ENCODE measurements around the gene ADAD2.
A peak's percentile ranks its signal among the peaks of the same experiment; 100 is the strongest.
"Not testable (repeated sequence)": the region's sequence is repeated elsewhere in the genome, so short reads cannot be mapped to it uniquely, and the experiment has no call there.

The ADAD2 gene

GRCh38 chr16:84195201-84196093, 4.5 kb downstream of the ADAD2 start:
- DNase-seq (ENCODE audit: low spot score): no peak

GRCh38 chr16:84196101-84196500, 5.1 kb downstream of the ADAD2 start:
- no peak for DNase-seq (ENCODE audit: low spot score)

GRCh38 chr16:84196727-84197394, 5.9 kb downstream of the ADAD2 start:
- DNase-seq (ENCODE audit: low spot score): no peak

GRCh38 chr16:84197466-84198128, 6.6 kb downstream of the ADAD2 start:
- DNase-seq (ENCODE audit: low spot score): no peak

- DNase-seq (ENCODE audit: low spot score): peak; percentile 25
These were observed 7.4 kb downstream of the ADAD2 start for GRCh38 chr16:84198401-84198800.

GRCh38 chr16:84199097-84199496, 8.1 kb downstream of the ADAD2 start:
- no peak for DNase-seq (ENCODE audit: low spot score)

GRCh38 chr16:84199861-84200260, 8.9 kb downstream of the ADAD2 start:
- no peak for DNase-seq (ENCODE audit: low spot score)

GRCh38 chr16:84204551-84204950, 13.6 kb downstream of the ADAD2 start:
- not testable (repeated sequence) for DNase-seq (ENCODE audit: low spot score)

GRCh38 chr16:84205123-84205522, 14.2 kb downstream of the ADAD2 start:
- not testable (repeated sequence) for DNase-seq (ENCODE audit: low spot score)

GRCh38 chr16:84205976-84206691, 15.2 kb downstream of the ADAD2 start:
- no peak for DNase-seq (ENCODE audit: low spot score)

GRCh38 chr16:84207251-84207650, 16.3 kb downstream of the ADAD2 start:
- no peak for DNase-seq (ENCODE audit: low spot score)

- no peak for DNase-seq (ENCODE audit: low spot score)
These were observed 16.9 kb downstream of the ADAD2 start for GRCh38 chr16:84207879-84208278.

GRCh38 chr16:84209989-84210388, 19.0 kb downstream of the ADAD2 start:
- no peak for DNase-seq (ENCODE audit: low spot score)

GRCh38 chr16:84212154-84212553, 21.2 kb downstream of the ADAD2 start:
- DNase-seq (ENCODE audit: low spot score): no peak

GRCh38 chr16:84212631-84213030, 21.7 kb downstream of the ADAD2 start:
- no peak for DNase-seq (ENCODE audit: low spot score)

- DNase-seq (ENCODE audit: low spot score): no peak
These were observed 23.6 kb downstream of the ADAD2 start for GRCh38 chr16:84214451-84215066.

GRCh38 chr16:84215531-84215930, 24.6 kb downstream of the ADAD2 start:
- DNase-seq (ENCODE audit: low spot score): no peak

- not testable (repeated sequence) for DNase-seq (ENCODE audit: low spot score)
These were observed 25.2 kb downstream of the ADAD2 start for GRCh38 chr16:84216144-84216543.

GRCh38 chr16:84218176-84218823, 27.3 kb downstream of the ADAD2 start:
- no peak for DNase-seq (ENCODE audit: low spot score)

- DNase-seq (ENCODE audit: low spot score): no peak
These were observed 28.0 kb downstream of the ADAD2 start for GRCh38 chr16:84218956-84219355.

GRCh38 chr16:84220851-84221250, 29.9 kb downstream of the ADAD2 start:
- DNase-seq (ENCODE audit: low spot score): no peak
